H1 (cell line): ENCODE measurements around the gene ZNF625. TPM values are rescaled to one million over a fixed set of nuclear protein-coding genes. Genes with fewer than 3 reads are reported as not detected.

Experiments used
- CTCF ChIA-PET: fragments of 300-600 bp; sonication (Branson Sonifier 250); formaldehyde crosslinking; loops from one replicate; lab custom pipeline; 2021; ENCODE audit not compliant: partially characterized antibody; lab: Charles Lee
- POLR2A ChIA-PET: fragments of 300-600 bp; sonication (Branson Sonifier 250); formaldehyde crosslinking; loops from one replicate; lab custom pipeline; 2021; ENCODE audit warnings: inconsistent platforms; ENCODE audit not compliant: partially characterized antibody; lab: Charles Lee
- DNase-seq, 2 experiments: peaks; one replicate each; pipeline versions ENCODE4 v3.0.0 to v3.0.0-alpha.2; 2010 to 2022; ENCODE audit warnings: low spot score in 2 of 2, low read depth in 1 of 2, mixed read lengths in 1 of 2
- FAIRE-seq: peaks from 2 replicates; lab custom pipeline; 2011; peaks lifted over from hg19 to GRCh38; lab: Jason Lieb, UNC
- H2AFZ ChIP-seq: 2 replicates; pipeline ENCODE4 v1.8.1; 2012; ENCODE audit warnings: low read length, inconsistent platforms
- H2AK5ac ChIP-seq: 2 replicates; pipeline ENCODE4 v1.6.1; 2013; ENCODE audit warnings: low read depth, low read length
- H2BK120ac ChIP-seq: replicated peaks from 2 replicates; pipeline ENCODE3; 2013; ENCODE audit warnings: low read depth, low read length, inconsistent platforms
- H2BK12ac ChIP-seq: 2 replicates; pipeline ENCODE4 v1.6.1; 2013; ENCODE audit warnings: low read depth, low read length
- H2BK15ac ChIP-seq: 2 replicates; pipeline ENCODE4 v1.6.1; 2013; ENCODE audit warnings: low read length
- H2BK20ac ChIP-seq: 2 replicates; pipeline ENCODE4 v1.6.1; 2013; ENCODE audit warnings: low read length
- H2BK5ac ChIP-seq: 2 replicates; pipeline ENCODE4 v1.6.1; 2013; ENCODE audit warnings: low read depth, low read length
- H3K14ac ChIP-seq: 2 replicates; pipeline ENCODE4 v1.6.1; 2013; ENCODE audit warnings: inconsistent platforms; ENCODE audit not compliant: insufficient read length
- H3K18ac ChIP-seq: 2 replicates; pipeline ENCODE4 v1.6.1; 2013; ENCODE audit warnings: low read length; ENCODE audit errors: extremely low read depth
- H3K23ac ChIP-seq: 2 replicates; pipeline ENCODE4 v1.6.1; 2013; ENCODE audit warnings: inconsistent platforms; ENCODE audit not compliant: insufficient read length
- H3K23me2 ChIP-seq: 2 replicates; pipeline ENCODE4 v1.6.1; 2013; ENCODE audit warnings: low read depth, low read length
- H3K27ac ChIP-seq: 2 replicates; pipeline ENCODE4 v1.6.1; 2011; ENCODE audit warnings: low read depth, low read length, inconsistent platforms
- H3K27me3 ChIP-seq, 4 experiments: replicated peaks in 1 of 4; 1 replicate in 1 of 4; 2 replicates in 3 of 4; pipeline versions ENCODE4 v1.6.1 to v1.8.1; 2011 to 2013; ENCODE audit warnings: low read length in 3 of 4, mild to moderate bottlenecking in 3 of 4, inconsistent platforms in 2 of 4, mixed read lengths in 2 of 4, moderate library complexity in 1 of 4; ENCODE audit not compliant: control insufficient read depth in 3 of 4, insufficient read depth in 3 of 4; ENCODE audit errors: extremely low read depth in 1 of 4
- H3K36me3 ChIP-seq, 4 experiments: 2 replicates each; pipeline versions ENCODE4 v1.6.1 to v1.8.1; 2011 to 2013; ENCODE audit warnings: mild to moderate bottlenecking in 4 of 4, low read length in 3 of 4, moderate library complexity in 2 of 4, control low read depth in 1 of 4, inconsistent platforms in 1 of 4; ENCODE audit not compliant: insufficient read depth in 4 of 4, control insufficient read depth in 2 of 4
- H3K4ac ChIP-seq: replicated peaks from 2 replicates; pipeline ENCODE3; 2013; ENCODE audit warnings: low read length, low read depth, mixed read lengths, inconsistent platforms; ENCODE audit not compliant: insufficient read length
- H3K4me1 ChIP-seq, 4 experiments: replicated peaks in 1 of 4; 1 replicate in 1 of 4; 2 replicates in 3 of 4; pipeline versions ENCODE4 v1.6.1 to v1.8.1; 2011 to 2013; ENCODE audit warnings: low read length in 3 of 4, inconsistent platforms in 2 of 4, mixed read lengths in 1 of 4; ENCODE audit not compliant: insufficient read depth in 4 of 4, control insufficient read depth in 3 of 4
- H3K4me2 ChIP-seq, 2 experiments: 2 replicates each; pipeline versions ENCODE4 v1.6.1 to v1.8.1; 2011 to 2013; ENCODE audit warnings: low read depth in 2 of 2, low read length in 2 of 2, control low read depth in 1 of 2, inconsistent platforms in 1 of 2, mild to moderate bottlenecking in 1 of 2; ENCODE audit not compliant: insufficient read depth in 1 of 2
- H3K4me3 ChIP-seq, 4 experiments: fragments of 200-600, 300-600 bp in 1 of 4; sonication (generic), shearing (Covaris generic), sonication (Bioruptor Twin) in 1 of 4; 2 replicates each; pipeline versions ENCODE4 v1.5.1 to v1.8.1; 2011 to 2016; ENCODE audit warnings: low read length in 4 of 4, low read depth in 3 of 4, control low read depth in 2 of 4, inconsistent platforms in 2 of 4, mild to moderate bottlenecking in 2 of 4, mixed read lengths in 1 of 4, moderate library complexity in 1 of 4; ENCODE audit not compliant: insufficient read depth in 2 of 4; ENCODE audit errors: extremely low read depth in 1 of 4
- H3K56ac ChIP-seq: replicated peaks from 2 replicates; pipeline ENCODE3; 2013; ENCODE audit warnings: low read depth, mild to moderate bottlenecking, mixed read lengths, low read length, inconsistent platforms; ENCODE audit not compliant: insufficient read length
- H3K79me1 ChIP-seq: 2 replicates; pipeline ENCODE4 v1.6.1; 2013; ENCODE audit warnings: low read depth, low read length, control low read depth
- H3K79me2 ChIP-seq, 2 experiments: 2 replicates each; pipeline versions ENCODE4 v1.6.1 to v1.8.1; 2012 to 2013; ENCODE audit warnings: low read length in 2 of 2, mild to moderate bottlenecking in 2 of 2, inconsistent platforms in 1 of 2; ENCODE audit not compliant: insufficient read depth in 2 of 2, control insufficient read depth in 1 of 2
- H3K9ac ChIP-seq, 4 experiments: replicated peaks in 1 of 4; 1 replicate in 1 of 4; 2 replicates in 3 of 4; pipeline versions ENCODE4 v1.6.1 to v1.8.1; 2011 to 2013; ENCODE audit warnings: low read depth in 3 of 4, low read length in 3 of 4, control low read depth in 2 of 4, mild to moderate bottlenecking in 2 of 4, moderate library complexity in 2 of 4, inconsistent platforms in 1 of 4; ENCODE audit errors: extremely low read depth in 1 of 4
- H3K9me3 ChIP-seq, 2 experiments: 2 replicates each; pipeline versions ENCODE4 v1.6.1 to v1.8.1; 2012 to 2013; ENCODE audit warnings: mild to moderate bottlenecking in 2 of 2, moderate library complexity in 2 of 2, control low read depth in 1 of 2, inconsistent platforms in 1 of 2, low read depth in 1 of 2, low read length in 1 of 2, mixed read lengths in 1 of 2; ENCODE audit not compliant: insufficient read depth in 2 of 2
- H4K20me1 ChIP-seq, 2 experiments: replicated peaks in 1 of 2; 2 replicates each; pipeline versions ENCODE3 to v1.8.1; 2011 to 2013; ENCODE audit warnings: inconsistent platforms in 2 of 2, low read length in 2 of 2, mild to moderate bottlenecking in 1 of 2; ENCODE audit not compliant: insufficient read depth in 2 of 2, control insufficient read depth in 1 of 2
- H4K5ac ChIP-seq: 2 replicates; pipeline ENCODE4 v1.6.1; 2013; ENCODE audit warnings: low read length, low read depth, mixed read lengths, inconsistent platforms; ENCODE audit not compliant: insufficient read length
- H4K8ac ChIP-seq: 2 replicates; pipeline ENCODE4 v1.8.0; 2013; ENCODE audit warnings: mild to moderate bottlenecking, moderate library complexity, low read length, inconsistent platforms; ENCODE audit not compliant: insufficient read depth; ENCODE audit errors: extremely low read depth
- H4K91ac ChIP-seq: replicated peaks from 2 replicates; pipeline ENCODE3; 2013; ENCODE audit warnings: low read length, mixed read lengths, inconsistent platforms; ENCODE audit not compliant: insufficient read length
- CEBPB ChIP-seq: IDR thresholded peaks from 2 replicates; pipeline ENCODE4 v1.6.1; 2012; ENCODE audit warnings: low read depth, low read length
- E2F6 ChIP-seq: IDR thresholded peaks from 2 replicates; pipeline ENCODE4 v1.6.1; 2012; ENCODE audit warnings: inconsistent platforms
- HDAC6 ChIP-seq: IDR thresholded peaks from one replicate; pipeline ENCODE4 v1.7.1; 2012; ENCODE audit warnings: low read depth, mild to moderate bottlenecking, inconsistent platforms, low read length, moderate library complexity
- MAX ChIP-seq: IDR thresholded peaks from 2 replicates; pipeline ENCODE4 v1.6.1; 2012; ENCODE audit warnings: inconsistent platforms
- RAD21 ChIP-seq, 2 experiments: IDR thresholded peaks in 1 of 2; conservative IDR thresholded peaks in 1 of 2; 2 replicates each; pipeline ENCODE4 v1.6.1; 2011; ENCODE audit warnings: low read depth in 2 of 2, low read length in 2 of 2, improper control_type of control experiment in 1 of 2, inconsistent platforms in 1 of 2, mild to moderate bottlenecking in 1 of 2, moderate library complexity in 1 of 2
- RBBP5 ChIP-seq: IDR thresholded peaks from 2 replicates; pipeline ENCODE4 v1.7.1; 2012; ENCODE audit warnings: low read depth, mild to moderate bottlenecking, inconsistent platforms, low read length, moderate library complexity, borderline replicate concordance
- SIX5 ChIP-seq: IDR thresholded peaks from 2 replicates; pipeline ENCODE4 v1.6.1; 2011; ENCODE audit warnings: mild to moderate bottlenecking, low read depth, low read length
- SRF ChIP-seq: IDR thresholded peaks from 2 replicates; pipeline ENCODE4 v1.6.1; 2011; ENCODE audit warnings: mild to moderate bottlenecking, low read depth, low read length, moderate library complexity
- TCF12 ChIP-seq: IDR thresholded peaks from 2 replicates; pipeline ENCODE4 v1.6.1; 2011; ENCODE audit warnings: low read depth, mild to moderate bottlenecking, low read length
- WGBS, 2 experiments: shearing (Covaris generic) in 1 of 2; methylation state at CpG; one replicate each; pipeline versions ENCODE4 v1.1.6 to v1.1.7; 2013 to 2015; ENCODE audit warnings: low lambda C conversion rate in 2 of 2, mixed read lengths in 2 of 2, inconsistent platforms in 1 of 2, low coverage in 1 of 2, missing lambda C conversion rate in 1 of 2; ENCODE audit not compliant: insufficient replicate concordance in 2 of 2, insufficient coverage in 1 of 2, insufficient read length in 1 of 2; ENCODE audit errors: extremely low coverage in 1 of 2, missing lambda C conversion rate in 1 of 2; 5-methylcytosine and 5-hydroxymethylcytosine counted together
- polyA plus RNA-seq, 7 experiments: library from polyadenylated mRNA; depleted of rRNA in 3 of 7; stranded (reverse) in 5 of 7; unstranded in 2 of 7; fragments of >200 nt in 5 of 7; fragments of 200-250 nt in 2 of 7; gene quantifications; 1 replicate in 5 of 7; 2 replicates in 1 of 7; 4 replicates in 1 of 7; pipeline versions ENCODE4 v1.2.1 to v1.2.3, GENCODE V29; 2011 to 2013; ENCODE audit warnings: missing spikeins in 2 of 7, mixed read lengths in 2 of 7
- total RNA-seq: library from RNA; stranded (reverse); fragmentation: NEBNext Ultra II Directional; extraction: Animal tissue kit (Norgen Biotek cat#: 25700); gene quantifications from 2 replicates; pipeline ENCODE4 v1.2.1, GENCODE V29; 2021

ZNF625 gene
- total and polyA plus RNA-seq, 2 of the 8 experiments (the other 6 are each of a cell fraction or from before 2014, with no cell fraction given): 2.5 to 26.8 TPM

- FAIRE-seq: peak; percentile 62
- Histone ChIP-seq H3K9me3 (peaks cover 9 to 14% of the 10 kb centered on the region in 2 experiments), H4K5ac (no peak overlapping the region), H3K23ac (no peak overlapping the region), H2AFZ (no peak overlapping the region), H2BK120ac (no peak overlapping the region), H3K79me2 (peaks cover 0 to 27% of the 10 kb centered on the region in 2 experiments; a peak in 2 of 4 replicates), H4K20me1 (peaks cover 0 to 4% of the 10 kb centered on the region in 2 experiments), H3K9ac (peak overlapping the region in 1 of 4 experiments; percentile 13; a peak in 2 of 7 replicates), H3K18ac (no peak overlapping the region), H3K4me2 (peak overlapping the region; percentile 65 to 72), H3K4me3 (peak overlapping the region; percentile 68 to 94 (median 90); a peak in 7 of 8 replicates), H3K14ac (no peak overlapping the region), H3K27ac (no peak overlapping the region), H3K56ac (no peak overlapping the region), H3K36me3 (peaks cover 9 to 38% (median 20%) of the 10 kb centered on the region in 4 experiments), H2BK15ac (no peak overlapping the region), H3K27me3 (no peaks in the 10 kb centered on the region), H4K91ac (no peak overlapping the region), H2BK20ac (no peak overlapping the region), H3K4ac (no peak overlapping the region), H3K23me2 (peaks cover 3% of the 10 kb centered on the region; the same call in 1 of the 2 replicates), H3K4me1 (peaks cover 2 to 10% (median 6%) of the 10 kb centered on the region in 4 experiments; a peak in 6 of 7 replicates), H4K8ac (peak overlapping the region; percentile 72; the same call in 1 of the 2 replicates), H2AK5ac (no peak overlapping the region), H3K79me1 (peaks cover 2% of the 10 kb centered on the region; the same call in 1 of the 2 replicates), H2BK5ac (no peak overlapping the region; the same call in 1 of the 2 replicates), H2BK12ac (0 out of 2 replicates have a peak overlapping the region, but pooled peaks have one; percentile 7)
- ChIA-PET CTCF (interaction anchor here (0.6 to 3.1 kb wide), 40 partner anchors 10 to 354 kb away, joined by 3 to 40 read pairs (median 4); partner anchors contain the start of genes ZNF491, ZNF625, ZNF763 and ZNF878), POLR2A (interaction anchor here (0.6 to 3.5 kb wide), 41 partner anchors 9 to 491 kb away, joined by 3 to 30 read pairs (median 5); partner anchors contain the start of genes ZNF136, ZNF433, ZNF439 and ZNF442)
- DNase-seq: peak; percentile 70 to 90
- WGBS, 2 experiments: 29% methylated on average over 17 of the region's 17 CpGs; no CpG with 5 or more reads in 1 of the 2 experiments
- TF ChIP-seq RBBP5 (0 out of 2 replicates have a peak, but pooled peaks have one; percentile 9), CEBPB (no peak), TCF12 (no peak), SIX5 (no peak), HDAC6 (no peak), E2F6 (peak; percentile 36; the same call in 1 of the 2 replicates), SRF (no peak), MAX (peak; percentile 49), RAD21 (IDR thresholded peaks at IDR 0.05 in 1 of 2, conservative IDR thresholded peaks at IDR 0.05 in 1 of 2; ENCODE audit: low read depth in 2 of 2, low read length in 2 of 2) (peak; percentile 94 to 96)
Observed at GRCh38 chr19:12140545-12141404, 15.8 kb downstream of the ZNF625 start.
